GM19438 (cell line): ENCODE measurements around the gene CACNA1G.

Source experiments
- ATAC-seq: cut with Tn5 transposase; IDR thresholded peaks from one replicate; pipeline ENCODE4 v1.9.1; 2021; ENCODE audit warnings: low read depth; ENCODE audit not compliant: unreplicated experiment

The CACNA1G gene

GRCh38 chr17:50564916-50565315, 4.4 kb downstream of the CACNA1G start:
- no peak for ATAC-seq

- ATAC-seq = no peak
Observed at GRCh38 chr17:50565402-50566350, 5.2 kb downstream of the CACNA1G start.

- no peak for ATAC-seq
Observed at GRCh38 chr17:50566886-50567285, 6.4 kb downstream of the CACNA1G start.

- ATAC-seq = no peak
Observed at GRCh38 chr17:50568659-50569058, 8.1 kb downstream of the CACNA1G start.

GRCh38 chr17:50569592-50569991, 9.1 kb downstream of the CACNA1G start:
- ATAC-seq = no peak

- ATAC-seq = no peak
Observed at GRCh38 chr17:50570032-50570431, 9.5 kb downstream of the CACNA1G start.

- ATAC-seq = no peak
Observed at GRCh38 chr17:50570528-50570927, 10.0 kb downstream of the CACNA1G start.

- ATAC-seq = no peak
Observed at GRCh38 chr17:50571681-50572080, 11.2 kb downstream of the CACNA1G start.

GRCh38 chr17:50572541-50572940, 12.0 kb downstream of the CACNA1G start:
- no peak for ATAC-seq

- ATAC-seq = no peak
Observed at GRCh38 chr17:50573866-50574611, 13.5 kb downstream of the CACNA1G start.

- no peak for ATAC-seq
Observed at GRCh38 chr17:50575581-50576210, 15.2 kb downstream of the CACNA1G start.

- no peak for ATAC-seq
Observed at GRCh38 chr17:50576864-50577263, 16.3 kb downstream of the CACNA1G start.

GRCh38 chr17:50577451-50577954, 17.0 kb downstream of the CACNA1G start:
- ATAC-seq = no peak

- ATAC-seq = no peak
Observed at GRCh38 chr17:50578173-50578572, 17.7 kb downstream of the CACNA1G start.

- ATAC-seq = no peak
Observed at GRCh38 chr17:50579399-50579798, 18.9 kb downstream of the CACNA1G start.

GRCh38 chr17:50580646-50581045, 20.1 kb downstream of the CACNA1G start:
- no peak for ATAC-seq

GRCh38 chr17:50581316-50581715, 20.8 kb downstream of the CACNA1G start:
- no peak for ATAC-seq

GRCh38 chr17:50582741-50583140, 22.2 kb downstream of the CACNA1G start:
- no peak for ATAC-seq

GRCh38 chr17:50583641-50584040, 23.1 kb downstream of the CACNA1G start:
- no peak for ATAC-seq

- ATAC-seq = no peak
Observed at GRCh38 chr17:50584116-50584515, 23.6 kb downstream of the CACNA1G start.

- ATAC-seq = no peak
Observed at GRCh38 chr17:50584749-50585148, 24.2 kb downstream of the CACNA1G start.
